ENCODE results near the gene GLIS2.

Gene GLIS2

DNA sequence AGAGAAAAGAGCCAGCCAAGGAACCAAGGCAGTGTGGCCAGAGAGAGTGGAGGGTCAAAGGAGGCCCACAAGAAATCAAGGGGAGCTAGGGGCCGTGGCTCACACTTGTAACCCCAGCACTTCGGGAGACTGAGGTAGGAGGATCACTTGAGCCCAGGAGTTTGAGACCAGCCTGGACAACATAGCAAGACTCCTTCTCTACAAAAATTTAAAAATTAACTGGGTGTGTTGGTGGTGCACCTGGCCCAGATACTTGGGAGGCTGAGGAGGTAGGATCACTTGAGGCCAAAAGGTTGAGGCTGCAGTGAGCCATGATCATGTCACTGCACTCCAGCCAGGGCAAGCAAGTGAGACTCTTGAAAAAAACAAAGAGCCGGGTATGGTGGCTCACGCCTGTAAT, 24.2 kb upstream of the GLIS2 start:
- Histone ChIP-seq H3K36me3 (no peaks in the 10 kb centered on the region), H3K4me1 (ENCODE audit: control insufficient read depth in 1 of 2, insufficient read depth in 1 of 2, low read depth in 1 of 2, low read length in 1 of 2) (peaks cover 6 to 7% of the 10 kb centered on the region in 2 experiments), H3K27ac (no peak overlapping the region), H3K27me3 (peaks cover 30% of the 10 kb centered on the region), H3K4me3 (ENCODE audit: low read depth in 1 of 2, low read length in 1 of 2) (no peak overlapping the region), H3K9me3 (no peaks in the 10 kb centered on the region)
- TF ChIP-seq, protein P1, sequence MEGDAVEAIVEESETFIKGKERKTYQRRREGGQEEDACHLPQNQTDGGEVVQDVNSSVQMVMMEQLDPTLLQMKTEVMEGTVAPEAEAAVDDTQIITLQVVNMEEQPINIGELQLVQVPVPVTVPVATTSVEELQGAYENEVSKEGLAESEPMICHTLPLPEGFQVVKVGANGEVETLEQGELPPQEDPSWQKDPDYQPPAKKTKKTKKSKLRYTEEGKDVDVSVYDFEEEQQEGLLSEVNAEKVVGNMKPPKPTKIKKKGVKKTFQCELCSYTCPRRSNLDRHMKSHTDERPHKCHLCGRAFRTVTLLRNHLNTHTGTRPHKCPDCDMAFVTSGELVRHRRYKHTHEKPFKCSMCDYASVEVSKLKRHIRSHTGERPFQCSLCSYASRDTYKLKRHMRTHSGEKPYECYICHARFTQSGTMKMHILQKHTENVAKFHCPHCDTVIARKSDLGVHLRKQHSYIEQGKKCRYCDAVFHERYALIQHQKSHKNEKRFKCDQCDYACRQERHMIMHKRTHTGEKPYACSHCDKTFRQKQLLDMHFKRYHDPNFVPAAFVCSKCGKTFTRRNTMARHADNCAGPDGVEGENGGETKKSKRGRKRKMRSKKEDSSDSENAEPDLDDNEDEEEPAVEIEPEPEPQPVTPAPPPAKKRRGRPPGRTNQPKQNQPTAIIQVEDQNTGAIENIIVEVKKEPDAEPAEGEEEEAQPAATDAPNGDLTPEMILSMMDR (IDR thresholded peaks at IDR 0.05) = no peak

DNA sequence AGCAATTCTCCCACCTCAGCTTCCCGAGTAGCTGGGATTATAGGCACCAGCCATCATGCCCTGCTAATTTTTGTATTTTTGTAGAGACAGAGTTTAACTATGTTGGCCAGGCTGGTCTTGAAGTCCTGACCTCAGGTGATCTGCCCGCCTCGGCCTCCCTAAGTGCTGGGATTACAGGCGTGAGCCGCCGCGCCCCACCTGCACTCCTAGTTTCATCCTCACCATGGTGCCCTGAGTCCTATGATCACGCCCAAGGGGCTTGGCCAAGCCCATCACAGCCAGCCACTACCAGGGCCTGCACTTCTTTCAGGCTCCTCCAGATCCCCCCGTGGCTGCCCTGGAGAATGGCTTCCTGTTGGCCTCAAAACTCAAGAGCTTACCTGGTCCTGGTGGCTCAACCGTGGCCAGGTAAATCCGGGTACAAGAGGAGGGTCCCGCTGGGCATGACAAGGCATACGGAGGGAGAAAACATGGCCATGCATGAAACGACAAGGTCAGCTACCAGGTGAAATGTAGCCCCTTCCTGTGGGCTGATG, 22.6 kb upstream of the GLIS2 start:
- Histone ChIP-seq H3K9me3 (no peaks in the 10 kb centered on the region), H3K27me3 (peaks cover 30% of the 10 kb centered on the region), H3K4me1 (ENCODE audit: control insufficient read depth in 1 of 2, insufficient read depth in 1 of 2, low read depth in 1 of 2, low read length in 1 of 2) (peaks cover 4% of the 10 kb centered on the region in 2 experiments), H3K4me3 (ENCODE audit: low read depth in 1 of 2, low read length in 1 of 2) (no peak overlapping the region), H3K36me3 (no peaks in the 10 kb centered on the region), H3K27ac (no peak overlapping the region)
- TF ChIP-seq, protein P1 (IDR thresholded peaks at IDR 0.05) = no peak

DNA sequence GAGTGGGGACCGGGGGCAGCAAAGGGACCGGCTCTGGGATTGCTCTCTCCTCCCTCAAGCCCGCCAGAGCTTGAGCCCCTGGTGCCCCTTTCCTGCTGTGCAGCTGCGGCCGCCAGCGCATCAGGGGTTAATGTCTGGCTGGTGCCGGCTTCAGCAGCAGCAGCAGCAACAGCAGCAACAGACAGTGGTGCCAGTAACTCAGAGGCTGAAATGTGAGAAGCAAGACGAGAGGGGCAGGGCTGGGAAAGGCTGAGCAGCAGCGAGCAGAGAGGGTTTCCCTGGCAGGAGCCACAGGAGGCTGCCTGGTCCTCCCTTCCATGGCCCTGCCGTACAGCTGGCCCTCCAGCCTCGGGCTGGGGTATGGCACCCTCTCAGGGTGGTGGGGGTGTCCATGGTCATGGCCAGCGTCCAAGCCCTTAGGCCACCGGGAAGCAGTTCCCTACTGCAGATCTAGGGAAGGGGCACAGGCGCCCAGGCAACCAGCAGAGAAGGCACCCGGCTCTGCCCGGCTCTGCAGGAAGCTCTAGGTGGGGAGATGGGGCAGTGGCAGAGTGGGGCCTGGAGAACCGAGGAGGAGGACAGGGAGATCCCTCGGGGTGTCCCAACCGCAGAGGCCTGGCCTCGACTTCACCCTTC, 21.9 kb upstream of the GLIS2 start:
- no peak overlapping the region for H3K4me3 ChIP-seq (ENCODE audit: low read depth in 1 of 2, low read length in 1 of 2)
- peaks cover 30% of the 10 kb centered on the region for H3K27me3 ChIP-seq
- H3K36me3 ChIP-seq = no peaks in the 10 kb centered on the region
- no peak overlapping the region for H3K27ac ChIP-seq
- H3K4me1 ChIP-seq (ENCODE audit: control insufficient read depth in 1 of 2, insufficient read depth in 1 of 2, low read depth in 1 of 2, low read length in 1 of 2) = no peaks in the 10 kb centered on the region
- TF ChIP-seq, protein P1 (IDR thresholded peaks at IDR 0.05) = no peak
- no peaks in the 10 kb centered on the region for H3K9me3 ChIP-seq

DNA sequence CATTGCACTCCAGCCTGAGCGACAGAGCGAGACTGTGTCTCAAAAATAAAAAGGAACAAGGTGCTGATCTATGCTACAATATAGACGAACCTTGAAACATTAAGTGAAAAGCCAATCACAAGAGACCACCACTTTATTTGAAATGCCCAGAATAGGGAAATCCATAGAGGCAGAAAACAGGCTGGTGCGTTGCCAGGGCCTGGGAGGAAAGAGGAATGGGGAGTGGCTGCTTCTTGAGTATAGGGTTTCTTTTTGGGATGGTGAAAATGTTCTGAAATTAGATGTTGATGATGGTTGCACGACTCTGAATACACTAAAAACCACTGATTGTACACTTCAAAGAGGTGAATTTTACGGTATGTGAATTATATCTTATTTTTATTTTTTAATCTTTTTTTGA, 20.3 kb upstream of the GLIS2 start:
- Histone ChIP-seq H3K27me3 (peaks cover 30% of the 10 kb centered on the region), H3K36me3 (no peaks in the 10 kb centered on the region), H3K27ac (no peak overlapping the region), H3K9me3 (no peaks in the 10 kb centered on the region), H3K4me1 (ENCODE audit: control insufficient read depth in 1 of 2, insufficient read depth in 1 of 2, low read depth in 1 of 2, low read length in 1 of 2) (no peaks in the 10 kb centered on the region), H3K4me3 (ENCODE audit: low read depth in 1 of 2, low read length in 1 of 2) (no peak overlapping the region)
- TF ChIP-seq, protein P1 (IDR thresholded peaks at IDR 0.05) = no peak

DNA sequence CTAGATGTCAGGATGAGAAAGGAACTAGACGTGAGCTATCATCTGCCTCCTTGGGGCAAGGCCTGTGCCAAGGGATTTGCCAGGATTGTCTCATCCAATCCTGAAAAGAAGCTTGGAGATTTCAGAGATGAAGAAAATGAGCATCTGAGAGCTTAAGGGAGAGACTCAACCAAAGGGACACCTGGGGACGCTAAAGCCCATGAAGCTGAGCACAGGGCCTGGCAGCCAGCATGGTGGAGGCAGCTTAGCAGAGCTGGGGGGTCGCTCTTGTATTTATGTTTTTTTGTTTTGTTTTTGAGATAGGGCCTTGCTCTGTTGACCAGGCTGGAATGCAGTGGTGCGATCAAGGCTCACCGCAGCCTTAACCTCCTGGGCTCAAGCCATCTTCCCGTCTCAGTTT, 18.4 kb upstream of the GLIS2 start:
- no peak overlapping the region for H3K27ac ChIP-seq
- peaks cover 8% of the 10 kb centered on the region for H3K36me3 ChIP-seq
- peaks cover 30% of the 10 kb centered on the region for H3K27me3 ChIP-seq
- no peak overlapping the region for H3K4me3 ChIP-seq (ENCODE audit: low read depth in 1 of 2, low read length in 1 of 2)
- H3K4me1 ChIP-seq (ENCODE audit: control insufficient read depth in 1 of 2, insufficient read depth in 1 of 2, low read depth in 1 of 2, low read length in 1 of 2) = no peaks in the 10 kb centered on the region
- H3K9me3 ChIP-seq = no peaks in the 10 kb centered on the region
- TF ChIP-seq, protein P1 (IDR thresholded peaks at IDR 0.05) = no peak

Measured in neutrophil (primary cell).